GM21717 (cell line): ENCODE results near the gene BLTP3A.
"Not testable (repeated sequence)": the region's sequence is repeated elsewhere in the genome, so short reads cannot be mapped to it uniquely, and the experiment has no call there.

ENCODE experiments used
- ATAC-seq: cut with Tn5 transposase; IDR thresholded peaks from one replicate; pipeline ENCODE4 v1.9.1; 2021; ENCODE audit warnings: mild to moderate bottlenecking, moderate library complexity; ENCODE audit not compliant: unreplicated experiment

Gene BLTP3A, protein sequence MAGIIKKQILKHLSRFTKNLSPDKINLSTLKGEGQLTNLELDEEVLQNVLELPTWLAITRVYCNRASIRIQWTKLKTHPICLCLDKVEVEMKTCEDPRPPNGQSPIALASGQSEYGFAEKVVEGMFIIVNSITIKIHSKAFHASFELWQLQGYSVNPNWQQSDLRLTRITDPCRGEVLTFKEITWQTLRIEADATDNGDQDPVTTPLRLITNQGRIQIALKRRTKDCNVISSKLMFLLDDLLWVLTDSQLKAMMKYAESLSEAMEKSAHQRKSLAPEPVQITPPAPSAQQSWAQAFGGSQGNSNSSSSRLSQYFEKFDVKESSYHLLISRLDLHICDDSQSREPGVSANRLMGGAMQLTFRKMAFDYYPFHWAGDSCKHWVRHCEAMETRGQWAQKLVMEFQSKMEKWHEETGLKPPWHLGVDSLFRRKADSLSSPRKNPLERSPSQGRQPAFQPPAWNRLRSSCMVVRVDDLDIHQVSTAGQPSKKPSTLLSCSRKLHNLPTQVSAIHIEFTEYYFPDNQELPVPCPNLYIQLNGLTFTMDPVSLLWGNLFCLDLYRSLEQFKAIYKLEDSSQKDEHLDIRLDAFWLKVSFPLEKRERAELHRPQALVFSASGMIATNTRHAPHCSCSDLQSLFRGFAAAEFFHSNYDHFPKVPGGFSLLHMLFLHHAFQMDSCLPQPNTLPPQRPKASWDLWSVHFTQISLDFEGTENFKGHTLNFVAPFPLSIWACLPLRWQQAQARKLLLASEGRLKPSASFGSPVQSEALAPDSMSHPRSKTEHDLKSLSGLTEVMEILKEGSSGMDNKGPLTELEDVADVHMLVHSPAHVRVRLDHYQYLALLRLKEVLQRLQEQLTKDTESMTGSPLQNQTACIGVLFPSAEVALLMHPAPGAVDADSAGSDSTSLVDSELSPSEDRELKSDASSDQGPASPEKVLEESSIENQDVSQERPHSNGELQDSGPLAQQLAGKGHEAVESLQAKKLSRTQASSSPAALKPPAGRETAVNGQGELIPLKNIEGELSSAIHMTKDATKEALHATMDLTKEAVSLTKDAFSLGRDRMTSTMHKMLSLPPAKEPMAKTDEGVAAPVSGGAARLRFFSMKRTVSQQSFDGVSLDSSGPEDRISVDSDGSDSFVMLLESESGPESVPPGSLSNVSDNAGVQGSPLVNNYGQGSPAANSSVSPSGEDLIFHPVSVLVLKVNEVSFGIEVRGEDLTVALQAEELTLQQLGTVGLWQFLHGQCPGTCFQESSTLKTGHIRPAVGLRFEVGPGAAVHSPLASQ (N-terminal part only)

GRCh38 chr6:34791701-34792604 lies at the start of gene BLTP3A:
Gene BLTP3A (plus strand): TSS chr6:34792083. CDS start chr6:34792251, 168 bp downstream.
- peak; percentile 66 for ATAC-seq

DNA sequence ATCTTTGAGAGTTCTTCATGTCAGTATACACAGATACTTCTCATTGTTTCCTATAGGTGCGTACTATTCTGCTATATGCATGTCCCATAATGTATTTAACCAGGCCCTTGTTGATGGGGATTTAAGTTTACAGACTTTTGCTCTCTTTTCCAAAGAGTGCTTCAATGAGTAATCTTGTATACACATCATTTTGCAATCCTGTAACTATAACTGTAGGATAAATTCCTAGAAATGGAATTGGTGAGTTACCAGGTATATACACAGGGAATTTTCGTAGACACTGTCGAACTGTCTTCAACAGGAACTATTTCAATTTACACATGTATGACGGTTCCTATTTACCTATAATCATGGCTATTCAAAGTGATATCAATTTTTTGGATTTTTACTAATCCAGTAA lies 49.8 kb upstream of the BLTP3A start:
- ATAC-seq, result no peak

- ATAC-seq, result no peak
These were observed 48.1 kb upstream of the BLTP3A start for GRCh38 chr6:34743625-34744293.

- not testable (repeated sequence) for ATAC-seq
These were observed 47.6 kb upstream of the BLTP3A start for GRCh38 chr6:34744294-34744647.

DNA sequence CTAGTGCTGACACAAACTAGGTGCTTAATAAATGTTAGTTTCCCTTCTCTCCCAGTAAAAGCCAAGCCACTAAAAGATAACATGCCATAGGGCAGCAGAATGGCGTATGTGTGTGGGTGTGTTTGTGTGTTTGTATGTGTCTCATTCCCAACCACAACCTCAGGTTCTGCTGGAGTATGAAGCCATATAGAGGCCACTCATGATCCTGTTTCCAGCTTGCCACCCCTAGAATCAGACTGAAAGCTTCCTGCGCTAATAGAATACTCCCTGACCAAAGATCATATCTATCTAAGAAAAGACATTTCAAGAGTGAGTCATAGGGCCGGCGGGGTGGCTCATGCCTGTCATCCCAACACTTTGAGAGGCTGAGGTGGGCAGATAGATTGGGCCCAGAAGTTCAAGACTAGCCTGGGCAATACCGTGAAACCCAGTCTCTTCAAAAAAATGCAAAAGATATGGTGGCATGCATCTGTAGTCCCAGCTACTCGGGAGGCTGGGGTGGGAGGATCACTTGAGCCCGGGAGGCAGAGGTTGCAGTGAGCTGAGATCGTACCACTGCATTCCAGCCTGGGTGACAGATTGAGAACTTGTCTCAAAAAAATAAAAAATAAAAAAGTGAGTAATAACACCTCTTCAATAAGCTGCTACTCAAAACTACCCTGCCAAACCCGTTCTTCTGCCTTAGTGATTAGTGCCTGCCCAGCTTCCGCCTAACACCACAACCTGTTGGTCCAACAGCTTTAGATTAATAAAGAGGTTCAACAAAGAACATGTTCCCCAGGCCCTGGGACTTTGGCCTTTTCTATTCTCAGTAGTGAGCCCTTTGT lies 46.4 kb upstream of the BLTP3A start:
- ATAC-seq, result no peak

- ATAC-seq, result no peak
These were observed 45.6 kb upstream of the BLTP3A start for GRCh38 chr6:34746104-34746846.

DNA sequence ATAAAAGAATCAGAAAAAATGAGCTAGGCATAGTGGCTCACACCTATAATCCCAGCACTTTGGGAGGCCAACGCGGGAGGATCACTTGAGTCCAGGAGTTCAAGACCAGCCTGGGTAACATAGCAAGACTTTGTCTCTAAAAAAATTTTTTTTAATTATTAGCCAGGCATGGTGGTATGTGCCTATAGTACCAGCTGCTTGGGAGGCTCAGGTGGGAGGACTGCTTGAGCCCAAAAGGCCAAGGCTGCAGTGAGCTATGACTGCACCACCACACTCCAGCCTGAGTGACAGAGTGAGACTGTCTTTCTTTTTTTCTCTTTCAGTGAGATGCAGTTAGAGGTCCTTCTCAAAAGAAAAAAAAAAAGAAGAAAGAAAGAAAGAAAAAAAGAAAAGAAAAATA lies 43.1 kb upstream of the BLTP3A start:
- no peak for ATAC-seq

- ATAC-seq, result not testable (repeated sequence)
These were observed 35.4 kb upstream of the BLTP3A start for GRCh38 chr6:34756513-34756856.

- no peak for ATAC-seq
These were observed 34.1 kb upstream of the BLTP3A start for GRCh38 chr6:34757687-34758274.

- ATAC-seq, result no peak
These were observed 31.8 kb upstream of the BLTP3A start for GRCh38 chr6:34760108-34760507.

DNA sequence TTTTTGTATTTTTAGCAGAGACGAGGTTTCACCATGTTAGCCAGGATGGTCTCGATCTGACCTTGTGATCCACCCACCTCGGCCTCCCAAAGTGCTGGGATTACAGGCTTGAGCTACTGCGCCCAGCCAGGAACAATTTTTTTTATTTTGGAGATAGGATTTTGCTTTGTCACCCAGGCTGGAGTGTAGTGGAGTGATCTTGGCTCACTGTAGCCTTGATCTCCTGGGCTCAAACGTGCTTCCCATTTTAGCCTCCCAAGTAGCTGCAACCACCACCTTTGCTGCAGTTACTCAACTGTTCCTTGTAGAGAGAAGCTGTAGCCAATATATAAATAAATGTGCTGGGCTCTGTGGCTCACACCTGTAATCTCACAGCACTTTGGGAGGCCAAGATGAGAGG lies 30.2 kb upstream of the BLTP3A start:
- not testable (repeated sequence) for ATAC-seq

DNA sequence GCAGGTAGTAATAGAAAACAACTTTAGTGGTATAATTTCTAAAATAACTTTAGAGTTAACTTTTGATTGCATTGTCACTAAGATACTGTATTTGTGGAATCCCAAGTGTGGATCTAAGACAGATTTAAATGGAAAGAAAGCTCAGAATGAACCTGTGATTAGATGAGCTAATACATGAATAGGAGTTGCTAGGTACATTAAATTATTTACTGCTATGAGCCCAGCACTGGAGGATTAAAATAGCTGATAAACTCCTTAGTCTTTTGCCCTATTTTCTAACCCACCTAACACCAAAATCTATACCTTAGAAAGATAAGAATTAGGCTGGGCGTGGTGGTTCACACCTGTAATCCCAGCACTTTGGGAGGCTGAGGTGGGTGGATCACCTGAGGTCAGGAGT lies 23.7 kb upstream of the BLTP3A start:
- no peak for ATAC-seq

DNA sequence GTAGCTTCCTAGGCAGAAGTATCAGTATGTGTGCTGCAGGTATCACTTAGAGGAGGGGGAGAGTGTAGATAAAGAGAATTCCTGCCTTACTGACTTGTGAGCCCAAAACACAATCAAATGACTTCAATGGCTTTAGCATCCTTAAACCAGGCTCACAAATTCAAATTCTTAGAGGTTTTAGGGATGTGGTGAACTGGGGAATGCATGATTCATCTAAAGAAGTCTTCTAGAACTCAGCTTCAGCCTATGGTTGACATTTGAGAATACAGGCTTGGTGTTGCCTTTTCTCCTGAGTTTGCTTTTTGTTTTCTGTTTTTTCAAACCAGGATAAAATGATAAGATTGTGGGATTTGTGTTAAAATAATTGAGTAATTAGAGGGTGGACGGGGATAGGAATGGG lies 20.2 kb upstream of the BLTP3A start:
- ATAC-seq, result no peak

GRCh38 chr6:34772940-34773339 lies 18.9 kb upstream of the BLTP3A start:
- no peak for ATAC-seq

- ATAC-seq, result no peak
These were observed 18.0 kb upstream of the BLTP3A start for GRCh38 chr6:34773916-34774315.

DNA sequence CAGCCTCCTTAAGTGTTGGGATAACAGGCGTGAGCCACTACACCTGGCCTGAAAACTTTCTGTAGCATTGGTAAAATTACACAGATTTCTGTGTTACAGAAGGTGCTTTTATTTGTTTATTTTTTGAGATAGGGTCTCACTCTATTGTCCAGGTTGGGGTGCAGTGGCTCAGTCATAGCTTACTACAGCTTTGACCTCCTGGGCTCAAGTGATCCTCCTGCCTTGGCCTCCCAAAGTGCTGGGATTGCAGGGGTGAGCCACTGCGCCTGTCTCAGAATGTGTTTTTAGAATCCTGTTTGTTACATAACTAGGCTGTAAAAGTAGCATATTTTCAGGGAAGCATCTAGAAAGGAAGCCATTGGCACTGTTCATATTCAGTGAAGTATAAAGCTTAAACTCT lies 16.9 kb upstream of the BLTP3A start:
- no peak for ATAC-seq

DNA sequence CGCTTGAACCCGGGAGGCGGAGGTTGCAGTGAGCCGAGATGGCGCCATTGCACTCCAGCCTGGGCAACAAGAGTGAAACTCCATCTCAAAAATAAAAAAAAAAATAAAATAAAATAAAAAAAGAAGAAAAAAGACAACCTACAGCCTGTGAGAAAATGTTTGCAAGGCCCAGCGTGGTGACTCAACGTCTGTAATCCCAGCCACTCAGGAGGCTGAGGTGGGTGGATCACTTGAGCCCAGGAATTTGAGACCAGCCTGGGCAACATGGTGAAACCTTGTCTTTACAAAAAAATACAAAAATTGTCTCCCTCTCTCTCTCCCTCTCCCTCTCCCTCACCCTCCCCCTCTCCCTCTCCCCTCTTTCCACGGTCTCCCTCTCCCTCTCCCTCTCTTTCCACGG lies 6.5 kb upstream of the BLTP3A start:
- ATAC-seq, result not testable (repeated sequence)

GRCh38 chr6:34787152-34787551 lies 4.7 kb upstream of the BLTP3A start:
- ATAC-seq, result not testable (repeated sequence)
